Lower lobe of right lung (tissue), 2 donors: Measurements from ENCODE around the gene DGKB. TPM values are rescaled to one million over a fixed set of nuclear protein-coding genes. Genes with fewer than 3 reads are reported as not detected.

Experiments used
- ATAC-seq, 2 donors: fragments of 200-7000 bp; cut with Tn5 transposase; one replicate each; pipeline ENCODE4 v1.9.1; 2020 to 2022; ENCODE audit warnings: mild to moderate bottlenecking in 2 of 2, moderate library complexity in 2 of 2
- DNase-seq: peaks from one replicate; pipeline ENCODE4 v3.0.0-alpha.2; 2020
- H3K27ac ChIP-seq: fragments of 200-600 bp; one replicate; pipeline ENCODE4 v1.8.0; 2022
- H3K27me3 ChIP-seq: fragments of 200-600 bp; one replicate; pipeline ENCODE4 v1.8.0; 2022; ENCODE audit warnings: low read depth
- H3K36me3 ChIP-seq: fragments of 200-600 bp; one replicate; pipeline ENCODE4 v1.8.0; 2022; ENCODE audit warnings: mild to moderate bottlenecking
- H3K4me1 ChIP-seq: fragments of 200-600 bp; one replicate; pipeline ENCODE4 v1.8.0; 2022
- H3K4me3 ChIP-seq: fragments of 200-600 bp; one replicate; pipeline ENCODE4 v1.8.0; 2022; ENCODE audit warnings: mild to moderate bottlenecking
- H3K9me3 ChIP-seq: fragments of 200-600 bp; one replicate; pipeline ENCODE4 v1.8.0; 2022
- CTCF ChIP-seq: fragments of 200-600 bp; IDR thresholded peaks from one replicate; pipeline ENCODE4 v1.8.0; 2022; ENCODE audit warnings: antibody characterized with exemption, mild to moderate bottlenecking
- intact Hi-C: fragments of 100-400 bp; cut with DNase I; formaldehyde crosslinking; loops from one replicate; pipeline ENCODE4 v1.11.0; 2022
- total RNA-seq: library from RNA; stranded (reverse); fragmentation: NEBNext Ultra II Directional; extraction: Animal tissue kit (Norgen Biotek cat#: 25700); gene quantifications from one replicate; pipeline ENCODE4 v1.2.1, GENCODE V29; 2021
- donor health status: DM: no; HTN: yes; CAD: no; lungs with severe emphysema.

The DGKB gene
- total RNA-seq, 1 donor from 2014 or later = 0.09 TPM

DNA sequence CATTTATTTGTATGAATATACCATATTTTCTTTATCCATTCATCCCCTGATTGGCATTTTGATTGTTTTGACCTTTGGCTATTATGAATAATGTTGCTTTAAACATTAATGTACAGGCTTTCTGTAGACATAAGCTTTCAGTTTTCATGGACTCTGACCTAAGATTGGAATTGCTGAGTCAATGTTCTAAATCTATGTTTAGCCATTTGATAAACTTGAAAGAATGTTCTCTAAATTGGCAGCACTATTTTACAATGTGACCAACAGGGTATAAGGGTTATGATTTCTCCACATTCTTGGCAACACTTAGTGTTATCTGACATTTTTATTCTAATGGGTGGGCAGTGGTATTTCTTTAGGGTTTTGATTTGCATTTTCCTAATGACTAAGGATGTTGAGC lies 683.4 kb downstream of the DGKB start:
- H3K27me3 ChIP-seq = no peaks in the 10 kb centered on the region
- no peak for TF ChIP-seq CTCF
- no peak for DNase-seq
- ATAC-seq = no peak
- no peaks in the 10 kb centered on the region for H3K36me3 ChIP-seq
- H3K4me3 ChIP-seq = no peak overlapping the region
- no peak overlapping the region for H3K27ac ChIP-seq
- intact Hi-C loops = no loop called here
- H3K9me3 ChIP-seq = no peaks in the 10 kb centered on the region
- no peaks in the 10 kb centered on the region for H3K4me1 ChIP-seq

- ATAC-seq (no peak), DNase-seq (no peak)
- Histone ChIP-seq H3K4me3 (no peak overlapping the region), H3K27ac (no peak overlapping the region), H3K27me3 (no peaks in the 10 kb centered on the region), H3K9me3 (no peaks in the 10 kb centered on the region), H3K4me1 (no peaks in the 10 kb centered on the region), H3K36me3 (no peaks in the 10 kb centered on the region)
- intact Hi-C loops = no loop called here
- TF ChIP-seq CTCF = no peak
Measured at GRCh38 chr7:14218338-14218737, 684.2 kb downstream of the DGKB start.

- ATAC-seq = no peak
- no peaks in the 10 kb centered on the region for H3K36me3 ChIP-seq
- H3K27me3 ChIP-seq = no peaks in the 10 kb centered on the region
- no peak overlapping the region for H3K27ac ChIP-seq
- intact Hi-C loops = no loop called here
- TF ChIP-seq CTCF = no peak
- DNase-seq = no peak
- no peaks in the 10 kb centered on the region for H3K9me3 ChIP-seq
- no peak overlapping the region for H3K4me3 ChIP-seq
- no peaks in the 10 kb centered on the region for H3K4me1 ChIP-seq
Measured at GRCh38 chr7:14209896-14210484, 692.6 kb downstream of the DGKB start.

GRCh38 chr7:14207711-14208110 lies 694.8 kb downstream of the DGKB start:
- DNase-seq = no peak
- no peak for TF ChIP-seq CTCF
- Histone ChIP-seq H3K36me3 (no peaks in the 10 kb centered on the region), H3K4me1 (no peaks in the 10 kb centered on the region), H3K4me3 (no peak overlapping the region), H3K27ac (no peak overlapping the region), H3K9me3 (no peaks in the 10 kb centered on the region), H3K27me3 (no peaks in the 10 kb centered on the region)
- ATAC-seq = no peak
- intact Hi-C loops = no loop called here

DNA sequence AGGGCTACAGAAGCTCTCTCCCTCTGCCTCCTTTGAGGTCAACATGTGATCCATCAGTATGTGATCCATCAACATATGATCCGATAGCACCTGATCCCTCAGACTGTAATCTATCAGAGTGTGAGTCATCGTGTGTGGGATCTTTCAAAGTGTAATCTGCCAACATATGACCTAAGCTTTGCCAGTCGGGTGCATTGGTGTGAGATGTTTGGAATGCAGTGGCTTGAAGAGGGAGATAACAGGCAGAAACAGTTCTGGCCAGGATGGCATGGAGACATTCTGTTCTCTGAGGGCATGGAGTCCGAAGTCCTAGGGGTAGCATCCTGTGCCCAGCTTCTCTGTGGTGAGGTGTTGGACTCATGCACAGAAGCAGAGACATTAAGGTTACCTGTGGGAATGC lies 695.4 kb downstream of the DGKB start:
- H3K4me1 ChIP-seq = no peaks in the 10 kb centered on the region
- no peak overlapping the region for H3K27ac ChIP-seq
- H3K36me3 ChIP-seq = no peaks in the 10 kb centered on the region
- intact Hi-C loops = no loop called here
- ATAC-seq = no peak
- H3K9me3 ChIP-seq = no peaks in the 10 kb centered on the region
- H3K4me3 ChIP-seq = no peak overlapping the region
- DNase-seq = no peak
- TF ChIP-seq CTCF = no peak
- no peaks in the 10 kb centered on the region for H3K27me3 ChIP-seq

GRCh38 chr7:14206121-14206520 lies 696.4 kb downstream of the DGKB start:
- no peak for ATAC-seq
- Histone ChIP-seq H3K27me3 (no peaks in the 10 kb centered on the region), H3K4me1 (no peaks in the 10 kb centered on the region), H3K9me3 (no peaks in the 10 kb centered on the region), H3K36me3 (no peaks in the 10 kb centered on the region), H3K4me3 (no peak overlapping the region), H3K27ac (no peak overlapping the region)
- DNase-seq = no peak
- TF ChIP-seq CTCF = no peak
- intact Hi-C loops = no loop called here
